Esophagus squamous epithelium (tissue), 5 donors: ENCODE data around the gene PRKCQ. TPM values are rescaled to one million over a fixed set of nuclear protein-coding genes. Genes with fewer than 3 reads are reported as not detected.

ENCODE experiments used
- DNase-seq: peaks from one replicate; lab custom pipeline; 2025; lab: John Stamatoyannopoulos, UW
- H3K27ac ChIP-seq, 4 donors: fragments of 200-600 bp; sonication (generic); one replicate each; pipeline ENCODE4 v1.5.1; 2016 to 2019; ENCODE audit warnings: mild to moderate bottlenecking in 1 of 4
- H3K27me3 ChIP-seq, 4 donors: fragments of 200-600 bp; sonication (generic); 1 replicate in 3 of 4; 2 replicates in 1 of 4; pipeline versions ENCODE4 v1.5.1 to v1.6.0; 2017 to 2021; ENCODE audit warnings: antibody characterized with exemption in 1 of 4
- H3K36me3 ChIP-seq, 3 donors: fragments of 200-600 bp; sonication (generic); one replicate each; pipeline ENCODE4 v1.5.1; 2016 to 2019
- H3K4me1 ChIP-seq, 3 donors: fragments of 200-600 bp; sonication (generic); one replicate each; pipeline ENCODE4 v1.5.1; 2017 to 2019
- H3K4me3 ChIP-seq, 4 donors: fragments of 200-600 bp; sonication (generic); 1 replicate in 3 of 4; 2 replicates in 1 of 4; pipeline ENCODE4 v1.5.1; 2016 to 2019; ENCODE audit warnings: mild to moderate bottlenecking in 2 of 4, moderate library complexity in 1 of 4
- H3K9me3 ChIP-seq, 3 donors: fragments of 200-600 bp; sonication (generic); one replicate each; pipeline ENCODE4 v1.5.1; 2016 to 2019
- POLR2A ChIP-seq, 4 donors: fragments of 450-650 bp; IDR thresholded peaks; one replicate each; pipeline ENCODE4 v1.6.1; 2017; ENCODE audit warnings: antibody characterized with exemption in 4 of 4, mild to moderate bottlenecking in 4 of 4, moderate library complexity in 3 of 4
- WGBS, 2 donors: methylation state at CpG; one replicate each; pipeline ENCODE4 v1.1.5; 2018; 5-methylcytosine and 5-hydroxymethylcytosine counted together
- intact Hi-C: fragments of 100-400 bp; cut with DNase I; formaldehyde crosslinking; loops from one replicate; pipeline ENCODE4 v1.15.0; 2022
- total RNA-seq, 4 donors: library from RNA; depleted of rRNA; stranded (reverse); fragments of >200 nt; gene quantifications; one replicate each; pipeline ENCODE4 v1.1.0, GENCODE V29; 2016
- TF ChIP-seq, protein P1 (sequence below), 6 experiments: fragments of 450-650 bp in 4 of 6; fragments of 200-600 bp in 2 of 6; sonication (generic) in 2 of 6; IDR thresholded peaks; one replicate each; pipeline ENCODE4 v1.5.1; 2016 to 2019; ENCODE audit warnings: antibody characterized with exemption in 6 of 6, mild to moderate bottlenecking in 4 of 6, moderate library complexity in 4 of 6
- donor health status: DM: yes; HTN: yes; CAD: no.

Gene PRKCQ
- total RNA-seq, 4 donors from 2014 or later: 0.76 to 2.7 (median 1.4) TPM

- WGBS, 2 donors: 89 to 90% methylated on average over 5 of the region's 5 CpGs
- DNase-seq: no peak
- Histone ChIP-seq H3K27me3 (no peaks in the 10 kb centered on the region), H3K36me3 (no peaks in the 10 kb centered on the region), H3K9me3 (peaks cover 0 to 27% (median 14%) of the 10 kb centered on the region in 3 donors), H3K27ac (no peak overlapping the region), H3K4me3 (no peak overlapping the region), H3K4me1 (peaks cover 0 to 17% (median 16%) of the 10 kb centered on the region in 3 donors)
- TF ChIP-seq, protein P1, sequence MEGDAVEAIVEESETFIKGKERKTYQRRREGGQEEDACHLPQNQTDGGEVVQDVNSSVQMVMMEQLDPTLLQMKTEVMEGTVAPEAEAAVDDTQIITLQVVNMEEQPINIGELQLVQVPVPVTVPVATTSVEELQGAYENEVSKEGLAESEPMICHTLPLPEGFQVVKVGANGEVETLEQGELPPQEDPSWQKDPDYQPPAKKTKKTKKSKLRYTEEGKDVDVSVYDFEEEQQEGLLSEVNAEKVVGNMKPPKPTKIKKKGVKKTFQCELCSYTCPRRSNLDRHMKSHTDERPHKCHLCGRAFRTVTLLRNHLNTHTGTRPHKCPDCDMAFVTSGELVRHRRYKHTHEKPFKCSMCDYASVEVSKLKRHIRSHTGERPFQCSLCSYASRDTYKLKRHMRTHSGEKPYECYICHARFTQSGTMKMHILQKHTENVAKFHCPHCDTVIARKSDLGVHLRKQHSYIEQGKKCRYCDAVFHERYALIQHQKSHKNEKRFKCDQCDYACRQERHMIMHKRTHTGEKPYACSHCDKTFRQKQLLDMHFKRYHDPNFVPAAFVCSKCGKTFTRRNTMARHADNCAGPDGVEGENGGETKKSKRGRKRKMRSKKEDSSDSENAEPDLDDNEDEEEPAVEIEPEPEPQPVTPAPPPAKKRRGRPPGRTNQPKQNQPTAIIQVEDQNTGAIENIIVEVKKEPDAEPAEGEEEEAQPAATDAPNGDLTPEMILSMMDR (IDR thresholded peaks at IDR 0.05): no peak
- TF ChIP-seq POLR2A (IDR thresholded peaks at IDR 0.05): no peak
- intact Hi-C loops: no loop called here
These were observed 193.1 kb downstream of the PRKCQ start for GRCh38 chr10:6386960-6387359.

GRCh38 chr10:6386346-6386745 lies 193.7 kb downstream of the PRKCQ start:
- Histone ChIP-seq H3K27me3 (no peaks in the 10 kb centered on the region), H3K4me1 (peaks cover 0 to 23% (median 22%) of the 10 kb centered on the region in 3 donors), H3K36me3 (no peaks in the 10 kb centered on the region), H3K4me3 (no peak overlapping the region), H3K27ac (no peak overlapping the region), H3K9me3 (peaks cover 0 to 27% (median 14%) of the 10 kb centered on the region in 3 donors)
- no peak for DNase-seq
- intact Hi-C loops: no loop called here
- WGBS, 2 donors: 75 to 84% methylated on average over 4 of the region's 6 CpGs
- TF ChIP-seq POLR2A (IDR thresholded peaks at IDR 0.05): no peak
- TF ChIP-seq, protein P1 (IDR thresholded peaks at IDR 0.05): no peak

DNA sequence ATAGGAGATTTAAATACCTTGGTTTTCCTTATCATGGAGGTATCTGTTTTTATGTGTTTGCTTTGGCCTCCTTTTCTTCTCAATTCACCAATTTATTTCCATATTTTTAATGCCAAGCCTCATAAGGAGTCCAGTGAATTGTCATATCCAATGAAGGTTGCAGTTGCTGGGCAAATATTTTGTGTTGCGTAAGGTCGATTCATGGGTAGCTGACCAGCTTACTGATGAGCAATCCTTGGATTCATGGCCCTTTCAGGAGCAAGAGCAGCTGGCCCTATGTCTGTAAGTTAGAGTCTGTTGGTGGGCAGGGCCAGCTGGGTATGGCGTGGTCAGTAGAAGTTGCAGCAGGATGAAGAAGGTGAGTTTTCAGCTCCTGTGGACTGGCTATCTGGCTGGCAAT lies 194.4 kb downstream of the PRKCQ start:
- no peak for DNase-seq
- WGBS, 2 donors: 72 to 94% methylated on average over 2 to 3 of the region's 3 CpGs
- intact Hi-C loops: no loop called here

GRCh38 chr10:6384847-6385246 lies 195.2 kb downstream of the PRKCQ start:
- Histone ChIP-seq H3K27me3 (no peaks in the 10 kb centered on the region), H3K4me3 (no peak overlapping the region), H3K9me3 (peaks cover 0 to 22% (median 10%) of the 10 kb centered on the region in 3 donors), H3K36me3 (no peaks in the 10 kb centered on the region), H3K4me1 (peaks cover 0 to 23% (median 22%) of the 10 kb centered on the region in 3 donors), H3K27ac (no peak overlapping the region)
- no peak for DNase-seq
- no peak for TF ChIP-seq POLR2A (IDR thresholded peaks at IDR 0.05)
- TF ChIP-seq, protein P1 (IDR thresholded peaks at IDR 0.05): no peak
- intact Hi-C loops: no loop called here
- WGBS, 2 donors: 100% methylated on average over 1 of the region's 3 CpGs

More for the DNA sequence above, 194.4 kb downstream of the PRKCQ start:
- Histone ChIP-seq H3K4me3 (no peak overlapping the region), H3K27ac (no peak overlapping the region), H3K36me3 (no peaks in the 10 kb centered on the region), H3K27me3 (no peaks in the 10 kb centered on the region), H3K4me1 (peaks cover 0 to 23% (median 22%) of the 10 kb centered on the region in 3 donors), H3K9me3 (peaks cover 0 to 22% (median 10%) of the 10 kb centered on the region in 3 donors)
- TF ChIP-seq POLR2A (IDR thresholded peaks at IDR 0.05): no peak
- TF ChIP-seq, protein P1 (IDR thresholded peaks at IDR 0.05): no peak

- Histone ChIP-seq H3K9me3 (peaks cover 0 to 22% (median 15%) of the 10 kb centered on the region in 3 donors), H3K27ac (no peak overlapping the region), H3K36me3 (no peaks in the 10 kb centered on the region), H3K4me3 (no peak overlapping the region), H3K27me3 (no peaks in the 10 kb centered on the region), H3K4me1 (peaks cover 0 to 23% (median 22%) of the 10 kb centered on the region in 3 donors)
- intact Hi-C loops: no loop called here
- no peak for TF ChIP-seq POLR2A (IDR thresholded peaks at IDR 0.05)
- WGBS, 2 donors: 89 to 94% methylated on average over 7 of the region's 7 CpGs
- DNase-seq: no peak
These were observed 196.0 kb downstream of the PRKCQ start for GRCh38 chr10:6384031-6384430.
